ENCODE measurements around the gene KCNJ10.
A peak's percentile ranks its signal among the peaks of the same experiment; 100 is the strongest.

Gene KCNJ10

GRCh38 chr1:160020196-160020595 lies 49.8 kb downstream of the KCNJ10 start:
- no peak for DNase-seq

DNA sequence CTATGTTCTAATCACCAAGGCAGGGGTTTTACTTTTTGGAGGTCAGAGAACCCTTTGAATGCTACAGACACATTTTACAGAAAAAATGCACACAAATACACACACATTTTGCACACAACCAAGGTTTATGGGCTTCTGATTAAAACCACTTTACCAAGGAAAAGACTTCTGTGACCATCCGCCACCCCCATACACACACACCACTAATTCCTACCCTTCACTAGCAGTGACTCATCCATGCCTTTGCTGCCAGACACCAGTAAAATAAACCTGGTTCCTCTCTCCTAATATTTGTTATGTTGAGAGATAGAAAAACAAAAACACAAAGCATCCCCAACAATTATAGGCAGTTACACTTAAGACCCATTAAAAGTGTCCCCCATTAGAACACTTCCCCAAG lies 51.1 kb downstream of the KCNJ10 start:
- no peak for DNase-seq

DNA sequence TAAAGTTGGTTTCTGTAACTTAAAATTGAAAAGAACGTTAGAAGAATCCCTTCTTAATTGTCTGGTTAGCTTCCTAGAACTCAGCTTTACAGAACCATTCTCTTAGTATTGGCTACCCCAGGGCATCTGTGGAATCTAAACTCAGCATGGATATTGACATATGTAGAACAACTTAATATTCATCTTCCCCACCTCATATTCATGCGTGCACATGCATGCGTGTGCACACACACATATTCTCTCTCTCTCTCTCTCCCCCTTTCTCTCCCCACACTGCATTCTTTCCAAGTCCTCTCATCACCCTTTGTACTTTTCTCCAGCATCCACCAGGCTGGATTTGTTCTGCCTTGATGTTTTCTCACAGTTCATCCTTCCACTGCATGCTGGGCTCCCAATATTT lies 51.6 kb downstream of the KCNJ10 start:
- no peak for DNase-seq

- DNase-seq = no peak
Measured at GRCh38 chr1:160017592-160017991, 52.4 kb downstream of the KCNJ10 start.

DNA sequence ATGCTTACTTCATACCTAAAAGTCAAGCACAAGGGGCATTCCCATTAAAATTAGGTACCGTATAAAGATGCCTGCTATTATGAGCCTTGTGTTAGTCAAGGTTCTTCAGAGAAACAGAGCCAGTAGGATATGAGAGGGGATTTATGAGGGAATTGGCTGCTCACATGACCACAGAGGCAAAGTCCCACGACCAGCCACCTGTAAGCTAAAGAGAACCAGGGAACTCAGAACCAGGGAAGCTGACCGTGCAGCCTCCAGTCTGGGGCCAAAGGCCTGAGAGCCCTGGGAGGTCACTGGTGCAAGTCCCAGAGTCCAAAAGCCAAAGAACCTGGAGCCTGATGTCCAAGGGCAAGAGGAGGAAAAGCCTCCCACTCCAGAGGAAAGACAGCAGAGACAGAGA lies 58.2 kb downstream of the KCNJ10 start:
- no peak for DNase-seq

- no peak for DNase-seq
Measured at GRCh38 chr1:160009801-160010200, 60.2 kb downstream of the KCNJ10 start.

- no peak for DNase-seq
Measured at GRCh38 chr1:160009081-160009480, 60.9 kb downstream of the KCNJ10 start.

DNA sequence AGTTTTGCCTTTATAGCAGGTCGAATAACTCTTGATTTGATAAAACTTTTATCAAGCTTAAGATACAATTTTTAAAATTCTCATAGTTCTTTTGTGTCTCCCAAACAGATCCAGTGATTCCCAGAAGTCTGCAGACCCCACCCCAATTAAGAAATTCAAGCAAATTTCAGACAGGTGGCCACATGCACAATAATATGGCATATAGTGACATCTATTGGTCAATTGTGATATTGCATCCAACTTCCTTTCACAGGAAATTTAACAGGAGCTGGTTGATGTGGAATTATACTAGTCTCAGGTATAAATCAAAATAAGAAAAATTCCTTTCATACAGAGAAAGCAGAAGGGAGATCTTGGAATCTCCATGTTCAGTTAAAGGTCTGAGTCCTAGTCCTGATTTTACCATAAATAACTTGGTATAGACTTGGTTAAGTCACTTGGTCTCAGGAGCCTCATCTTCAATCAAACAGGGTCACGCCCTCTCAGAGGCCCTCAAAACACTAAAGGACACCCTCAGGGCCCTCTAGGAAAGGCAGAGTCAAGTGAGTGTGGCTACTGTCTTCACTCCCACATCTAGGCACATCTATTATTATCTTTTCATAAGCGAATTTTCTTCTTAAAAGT lies 62.3 kb downstream of the KCNJ10 start:
- peak; percentile 16 to 22 for DNase-seq

GRCh38 chr1:160006312-160006940 lies 63.5 kb downstream of the KCNJ10 start:
- peak; percentile 53 to 63 for DNase-seq

GRCh38 chr1:160005070-160005469 lies 64.9 kb downstream of the KCNJ10 start:
- DNase-seq = no peak

GRCh38 chr1:160004425-160004824 lies 65.5 kb downstream of the KCNJ10 start:
- no peak for DNase-seq

DNA sequence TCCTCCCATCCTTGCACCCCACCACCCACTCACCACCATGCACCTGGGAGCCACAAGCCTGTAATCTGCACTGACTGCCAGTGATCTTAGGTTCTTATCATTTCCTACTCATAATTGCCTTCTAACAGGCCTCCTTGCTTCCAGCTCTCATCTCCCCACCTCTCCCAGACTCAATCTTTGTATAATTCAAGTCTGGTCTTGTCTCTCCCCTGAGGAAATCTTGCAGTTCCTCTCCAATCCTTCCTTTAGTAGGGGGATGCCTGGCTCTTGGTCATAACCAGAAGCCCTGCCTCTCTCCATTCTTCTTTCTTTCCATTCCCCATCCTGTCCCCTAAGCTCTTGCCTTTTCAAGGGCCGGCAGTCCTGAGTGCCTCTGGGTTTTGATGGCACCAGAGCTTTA lies 66.0 kb downstream of the KCNJ10 start:
- DNase-seq = no peak

- DNase-seq = no peak
Measured at GRCh38 chr1:160001440-160001839, 68.5 kb downstream of the KCNJ10 start.

- no peak for DNase-seq
Measured at GRCh38 chr1:159999204-159999603, 70.8 kb downstream of the KCNJ10 start.

DNA sequence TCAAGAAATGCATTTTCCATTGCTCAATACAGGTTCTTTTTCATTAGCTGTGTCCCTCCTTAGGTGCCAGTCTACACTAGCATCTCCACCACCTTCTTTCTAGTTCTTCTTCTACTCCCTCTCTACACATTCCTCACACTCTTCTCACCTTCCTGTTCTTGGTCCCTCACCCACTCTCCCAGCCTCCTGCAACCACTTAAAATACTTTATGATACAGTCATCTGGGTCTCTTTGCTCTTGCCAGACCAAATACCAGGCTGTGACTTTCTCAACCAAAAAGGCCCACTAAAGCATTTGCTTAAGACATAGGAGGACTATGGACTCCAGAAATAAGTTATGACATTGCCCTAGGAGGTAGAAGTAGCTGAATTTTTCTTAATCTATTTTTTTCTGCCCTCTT lies 73.3 kb downstream of the KCNJ10 start:
- no peak for DNase-seq

- no peak for DNase-seq
Measured at GRCh38 chr1:159994896-159995295, 75.1 kb downstream of the KCNJ10 start.

DNA sequence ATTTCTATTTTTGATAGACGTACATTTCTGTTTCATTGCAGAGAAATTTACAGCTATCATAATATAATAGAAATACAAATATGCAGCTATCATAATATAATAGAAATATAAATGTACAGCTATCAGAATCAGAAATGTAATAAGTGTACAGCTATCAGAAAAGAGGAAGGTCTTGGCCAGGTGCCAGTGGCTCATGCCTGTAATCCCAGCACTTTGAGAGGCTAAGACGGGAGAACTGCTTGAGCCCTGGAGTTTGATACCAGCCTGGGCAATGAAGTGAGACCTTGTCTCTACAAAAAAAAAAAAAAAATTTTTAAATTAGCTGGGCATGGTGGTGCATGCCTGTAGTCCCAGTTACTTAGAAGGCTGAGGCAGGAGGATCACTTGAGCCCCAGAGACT lies 76.0 kb downstream of the KCNJ10 start:
- no peak for DNase-seq

- no peak for DNase-seq
Measured at GRCh38 chr1:159992161-159992560, 77.8 kb downstream of the KCNJ10 start.

- peak; percentile 78 to 83 for DNase-seq
Measured at GRCh38 chr1:159991513-159991912, 78.4 kb downstream of the KCNJ10 start.

DNA sequence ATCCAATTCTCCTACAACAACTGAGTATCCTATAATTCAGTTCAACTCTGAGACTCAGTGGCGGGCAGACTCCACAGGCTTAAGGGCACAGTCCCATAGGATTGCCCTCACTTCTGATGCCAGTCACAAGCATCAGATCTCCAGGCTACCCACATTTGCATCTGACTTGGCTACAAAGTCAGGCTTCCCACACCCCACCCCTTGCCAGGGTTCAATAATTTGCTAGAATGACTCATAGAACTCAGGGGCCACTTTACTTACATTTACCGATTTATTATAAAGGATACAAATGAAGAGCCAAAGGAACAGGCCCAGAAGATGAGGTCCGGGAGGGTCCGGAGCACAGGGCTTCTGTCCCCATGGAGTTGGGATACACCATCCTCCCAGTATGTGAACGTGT lies 80.0 kb downstream of the KCNJ10 start:
- DNase-seq = no peak

DNA sequence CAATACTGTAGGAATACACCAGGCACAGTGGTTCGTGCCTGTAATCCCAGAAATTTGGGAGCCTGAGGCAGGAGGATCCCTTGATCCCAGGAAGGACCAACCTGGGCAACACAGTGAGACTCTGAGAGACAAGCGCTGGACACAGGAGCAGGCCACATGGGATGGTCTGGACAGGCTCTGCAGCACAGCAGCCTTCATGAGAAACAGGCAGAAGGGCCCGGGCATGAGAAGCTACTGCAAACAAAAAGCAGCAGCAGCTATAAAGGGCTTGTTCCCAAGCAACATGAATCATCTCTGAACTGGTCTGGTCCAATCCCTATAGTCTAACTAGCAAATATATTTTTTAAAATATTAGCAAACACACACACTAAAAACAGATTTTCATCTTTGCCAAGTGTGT lies 80.4 kb downstream of the KCNJ10 start:
- no peak for DNase-seq

- no peak for DNase-seq
Measured at GRCh38 chr1:159988006-159988405, 82.0 kb downstream of the KCNJ10 start.

GRCh38 chr1:159987186-159987585 lies 82.8 kb downstream of the KCNJ10 start:
- DNase-seq = no peak

- no peak for DNase-seq
Measured at GRCh38 chr1:159986531-159986930, 83.4 kb downstream of the KCNJ10 start.

GRCh38 chr1:159986093-159986492 lies 83.9 kb downstream of the KCNJ10 start:
- no peak for DNase-seq
